Measurements from ENCODE around the gene ADCY2. TPM values are rescaled to one million over a fixed set of nuclear protein-coding genes. Genes with fewer than 3 reads are reported as not detected.

ADCY2 gene
- total and polyA plus RNA-seq, 9 donors, result 4.0 to 22.8 (median 8.3) TPM

DNA sequence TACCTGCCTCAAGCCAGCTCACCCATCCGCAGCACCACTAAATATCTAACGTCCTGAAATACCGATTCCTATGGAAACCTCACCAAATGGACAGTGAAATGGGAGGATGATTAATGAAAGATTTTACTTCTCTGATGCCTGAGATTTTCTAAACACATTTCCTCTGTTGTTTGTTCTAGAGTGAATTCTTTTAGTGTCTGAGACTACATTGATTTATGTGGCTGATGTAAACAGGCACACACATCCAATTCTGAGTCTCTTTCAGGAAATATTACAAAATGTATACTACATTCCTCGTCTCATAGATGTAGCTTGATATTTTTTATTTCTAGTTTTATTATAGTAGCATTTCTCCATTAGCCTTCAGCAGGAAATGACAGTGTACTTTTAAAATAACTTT lies 20.5 kb upstream of the ADCY2 start:
- H3K4me3 ChIP-seq, result no peak overlapping the region
- H3K9me3 ChIP-seq, result no peaks in the 10 kb centered on the region
- TF ChIP-seq POLR2A (IDR thresholded peaks at IDR 0.05) (no peak), EP300 (IDR thresholded peaks at IDR 0.05) (no peak)
- TF ChIP-seq, protein P1, sequence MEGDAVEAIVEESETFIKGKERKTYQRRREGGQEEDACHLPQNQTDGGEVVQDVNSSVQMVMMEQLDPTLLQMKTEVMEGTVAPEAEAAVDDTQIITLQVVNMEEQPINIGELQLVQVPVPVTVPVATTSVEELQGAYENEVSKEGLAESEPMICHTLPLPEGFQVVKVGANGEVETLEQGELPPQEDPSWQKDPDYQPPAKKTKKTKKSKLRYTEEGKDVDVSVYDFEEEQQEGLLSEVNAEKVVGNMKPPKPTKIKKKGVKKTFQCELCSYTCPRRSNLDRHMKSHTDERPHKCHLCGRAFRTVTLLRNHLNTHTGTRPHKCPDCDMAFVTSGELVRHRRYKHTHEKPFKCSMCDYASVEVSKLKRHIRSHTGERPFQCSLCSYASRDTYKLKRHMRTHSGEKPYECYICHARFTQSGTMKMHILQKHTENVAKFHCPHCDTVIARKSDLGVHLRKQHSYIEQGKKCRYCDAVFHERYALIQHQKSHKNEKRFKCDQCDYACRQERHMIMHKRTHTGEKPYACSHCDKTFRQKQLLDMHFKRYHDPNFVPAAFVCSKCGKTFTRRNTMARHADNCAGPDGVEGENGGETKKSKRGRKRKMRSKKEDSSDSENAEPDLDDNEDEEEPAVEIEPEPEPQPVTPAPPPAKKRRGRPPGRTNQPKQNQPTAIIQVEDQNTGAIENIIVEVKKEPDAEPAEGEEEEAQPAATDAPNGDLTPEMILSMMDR (IDR thresholded peaks at IDR 0.05), result no peak
- no peaks in the 10 kb centered on the region for H3K27me3 ChIP-seq
- intact Hi-C loops (cut with DNase I), result no loop called here
- no peak for DNase-seq
- H3K4me1 ChIP-seq (ENCODE audit: insufficient read depth), result no peaks in the 10 kb centered on the region
- H3K27ac ChIP-seq, result no peak overlapping the region
- H3K36me3 ChIP-seq, result no peaks in the 10 kb centered on the region
- 85 to 88% (median 86%) methylated on average over 4 of the region's 4 CpGs for WGBS, 3 donors

DNA sequence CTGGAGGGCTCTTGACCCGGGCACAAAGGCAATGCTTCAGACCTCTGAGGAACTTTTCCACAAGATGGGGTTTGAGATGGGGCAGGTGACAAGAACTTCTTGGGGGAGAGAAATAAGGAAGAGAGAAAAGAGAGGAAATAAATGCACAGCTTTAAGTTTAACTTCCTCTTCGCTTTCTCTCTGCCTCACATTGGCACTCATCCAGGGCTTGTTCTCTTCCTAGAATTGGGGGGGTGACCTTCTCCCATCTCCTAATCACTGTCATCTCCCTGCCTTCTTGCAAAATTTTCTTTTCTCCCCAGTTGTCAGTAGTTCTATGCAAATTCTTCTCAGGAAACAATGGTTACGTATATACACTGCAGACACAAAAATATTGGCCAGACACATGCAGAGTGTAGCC lies 19.1 kb upstream of the ADCY2 start:
- 68 to 74% (median 68%) methylated on average over 3 of the region's 3 CpGs for WGBS, 3 donors
- H3K36me3 ChIP-seq, result no peaks in the 10 kb centered on the region
- H3K27ac ChIP-seq, result no peak overlapping the region
- H3K9me3 ChIP-seq, result no peaks in the 10 kb centered on the region
- no peaks in the 10 kb centered on the region for H3K27me3 ChIP-seq
- no peaks in the 10 kb centered on the region for H3K4me1 ChIP-seq (ENCODE audit: insufficient read depth)
- TF ChIP-seq, protein P1 (IDR thresholded peaks at IDR 0.05), result no peak
- TF ChIP-seq POLR2A (IDR thresholded peaks at IDR 0.05), result no peak
- no peak for DNase-seq
- no peak overlapping the region for H3K4me3 ChIP-seq
- intact Hi-C loops (cut with DNase I), result no loop called here

DNA sequence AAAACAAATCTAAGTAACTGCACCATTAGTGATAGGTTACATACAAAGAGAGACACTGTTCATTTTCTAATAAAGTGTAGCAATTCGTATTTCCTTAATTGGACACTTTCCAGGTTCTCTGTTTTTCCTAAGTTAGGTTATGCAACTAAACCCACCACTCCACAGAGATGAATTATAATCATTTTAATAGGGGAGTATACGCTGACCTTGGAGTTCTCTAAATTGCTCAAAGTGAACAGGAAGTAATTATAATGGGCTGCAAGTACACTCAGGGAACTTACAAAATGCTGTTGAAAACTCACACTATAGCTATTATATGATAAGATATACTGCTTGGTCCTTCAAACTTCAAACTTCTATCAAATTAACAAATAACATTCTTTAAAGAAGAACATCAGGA lies 18.2 kb upstream of the ADCY2 start:
- 3 to 5% (median 5%) methylated on average over 2 of the region's 2 CpGs for WGBS, 3 donors
- no peak overlapping the region for H3K4me3 ChIP-seq
- H3K4me1 ChIP-seq (ENCODE audit: insufficient read depth), result no peaks in the 10 kb centered on the region
- no peaks in the 10 kb centered on the region for H3K36me3 ChIP-seq
- intact Hi-C loops (cut with DNase I), result no loop called here
- H3K27ac ChIP-seq, result no peak overlapping the region
- TF ChIP-seq POLR2A (IDR thresholded peaks at IDR 0.05), result no peak
- TF ChIP-seq, protein P1 (IDR thresholded peaks at IDR 0.05), result no peak
- no peak for TF ChIP-seq EP300 (IDR thresholded peaks at IDR 0.05)
- H3K9me3 ChIP-seq, result no peaks in the 10 kb centered on the region
- no peaks in the 10 kb centered on the region for H3K27me3 ChIP-seq
- DNase-seq, result no peak

DNA sequence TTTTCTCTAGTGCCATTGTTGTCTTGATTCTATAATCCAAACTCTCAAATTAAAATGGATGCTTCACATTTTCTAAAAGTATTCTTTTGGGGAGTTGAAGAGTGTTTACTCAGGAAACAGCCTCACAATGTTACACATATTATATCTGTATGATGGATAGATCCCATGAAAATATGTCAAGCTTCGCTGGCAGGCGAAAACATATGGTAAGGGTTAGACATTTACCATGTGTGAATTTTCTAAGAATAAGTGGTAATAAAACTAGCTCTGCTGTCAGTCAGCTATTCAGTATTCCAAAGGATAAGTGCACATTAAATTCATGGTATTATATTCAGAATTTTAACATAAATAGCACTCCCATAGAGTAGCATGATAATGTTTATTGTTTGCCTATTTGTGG lies 13.3 kb upstream of the ADCY2 start:
- intact Hi-C loops (cut with DNase I), result loop anchor here in 1 of 4 donors (10.0 kb wide), 1 partner anchor 372 kb away; no protein-coding TSS in a partner anchor
- no peak overlapping the region for H3K4me3 ChIP-seq
- H3K27me3 ChIP-seq, result no peaks in the 10 kb centered on the region
- H3K27ac ChIP-seq, result no peak overlapping the region
- H3K9me3 ChIP-seq, result no peaks in the 10 kb centered on the region
- 84 to 86% (median 84%) methylated on average over 2 of the region's 2 CpGs for WGBS, 3 donors
- TF ChIP-seq POLR2A (IDR thresholded peaks at IDR 0.05) (no peak), EP300 (IDR thresholded peaks at IDR 0.05) (no peak)
- H3K36me3 ChIP-seq, result no peaks in the 10 kb centered on the region
- DNase-seq, result no peak
- no peaks in the 10 kb centered on the region for H3K4me1 ChIP-seq (ENCODE audit: insufficient read depth)

DNA sequence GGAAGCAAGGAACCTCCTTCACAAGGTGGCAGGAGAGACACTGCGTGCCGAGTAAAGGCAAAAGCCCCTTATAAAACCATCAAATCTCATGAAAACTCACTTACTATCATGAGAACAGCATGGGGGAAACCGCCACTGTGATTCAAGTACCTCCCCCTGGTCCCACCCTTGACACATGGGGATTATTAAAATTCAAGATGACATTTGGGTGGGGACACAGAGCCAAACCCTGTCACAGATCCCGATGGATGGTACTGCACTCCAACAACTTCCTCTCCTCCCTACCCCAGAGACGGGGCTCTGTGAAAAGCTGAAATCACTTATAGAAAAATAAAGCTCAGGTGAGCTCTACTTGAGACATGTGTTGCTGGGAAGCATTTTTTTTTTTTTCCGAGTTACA lies 10.3 kb upstream of the ADCY2 start:
- no peaks in the 10 kb centered on the region for H3K27me3 ChIP-seq
- no peak overlapping the region for H3K4me3 ChIP-seq
- intact Hi-C loops (cut with DNase I), result loop anchor here in 1 of 4 donors (10.0 kb wide), 1 partner anchor 369 kb away; no protein-coding TSS in a partner anchor
- no peaks in the 10 kb centered on the region for H3K9me3 ChIP-seq
- no peak for DNase-seq
- no peaks in the 10 kb centered on the region for H3K36me3 ChIP-seq
- no peak overlapping the region for H3K27ac ChIP-seq
- H3K4me1 ChIP-seq (ENCODE audit: insufficient read depth), result no peaks in the 10 kb centered on the region
- WGBS, 3 donors, result 87 to 90% (median 90%) methylated on average over 6 of the region's 6 CpGs
- no peak for TF ChIP-seq EP300 (IDR thresholded peaks at IDR 0.05)
- TF ChIP-seq, protein P1 (IDR thresholded peaks at IDR 0.05), result no peak
- TF ChIP-seq POLR2A (IDR thresholded peaks at IDR 0.05), result no peak
